Uterus (tissue), 4 donors: Measurements from ENCODE around the gene TUBB4B. TPM values are rescaled to one million over a fixed set of nuclear protein-coding genes. Genes with fewer than 3 reads are reported as not detected.

Experiments
- DNase-seq, 2 donors: peaks; one replicate each; pipeline ENCODE4 v3.0.0-alpha.2; 2019 to 2020
- H3K27ac ChIP-seq, 2 donors: fragments of 200-600 bp; sonication (generic); 1 replicate in 1 of 2; 2 replicates in 1 of 2; pipeline ENCODE4 v1.5.1; 2016 to 2018
- H3K27me3 ChIP-seq, 2 donors: fragments of 200-600 bp; sonication (generic); one replicate each; pipeline ENCODE4 v1.5.1; 2018 to 2019; ENCODE audit warnings: control low read depth in 1 of 2
- H3K36me3 ChIP-seq, 2 donors: fragments of 200-600 bp; sonication (generic); one replicate each; pipeline ENCODE4 v1.5.1; 2019; ENCODE audit warnings: control low read depth in 1 of 2
- H3K4me1 ChIP-seq, 2 donors: fragments of 200-600 bp; sonication (generic); one replicate each; pipeline ENCODE4 v1.5.1; 2018 to 2019; ENCODE audit warnings: control low read depth in 1 of 2
- H3K4me3 ChIP-seq, 2 donors: fragments of 200-600 bp; sonication (generic); 1 replicate in 1 of 2; 2 replicates in 1 of 2; pipeline ENCODE4 v1.5.1; 2018 to 2019; ENCODE audit warnings: mild to moderate bottlenecking in 1 of 2
- H3K9me3 ChIP-seq, 2 donors: fragments of 200-600 bp; sonication (generic); one replicate each; pipeline ENCODE4 v1.5.1; 2019; ENCODE audit warnings: control low read depth in 1 of 2
- CTCF ChIP-seq, 4 experiments: fragments of 200-600 bp in 2 of 4; fragments of 450-650 bp in 2 of 4; sonication (generic) in 2 of 4; IDR thresholded peaks; one replicate each; pipeline ENCODE4 v1.5.1; 2016 to 2019; ENCODE audit warnings: antibody characterized with exemption in 4 of 4, mild to moderate bottlenecking in 2 of 4, moderate library complexity in 1 of 4
- POLR2A ChIP-seq, 2 donors: fragments of 450-650 bp; IDR thresholded peaks; one replicate each; pipeline ENCODE4 v1.6.1; 2016; ENCODE audit warnings: antibody characterized with exemption in 2 of 2, mild to moderate bottlenecking in 1 of 2, moderate library complexity in 1 of 2
- intact Hi-C: fragments of 100-400 bp; cut with DNase I; formaldehyde crosslinking; loops from one replicate; pipeline ENCODE4 v1.15.1; 2023; ENCODE audit warnings: low total_unique reads
- total RNA-seq, 4 donors: library from RNA; depleted of rRNA in 3 of 4; stranded (reverse); fragments of >200 nt in 3 of 4; gene quantifications; one replicate each; pipeline versions ENCODE4 v1.1.0 to v1.2.4, GENCODE V29; 2014 to 2023
- donor health status: DM: yes; HTN: yes; CAD: no.

TUBB4B gene
- total RNA-seq, 4 donors from 2014 or later, result 91.5 to 174 (median 139) TPM

- TF ChIP-seq CTCF (IDR thresholded peaks at IDR 0.05) (no peak), POLR2A (IDR thresholded peaks at IDR 0.05) (no peak)
- DNase-seq, result no peak
- H3K4me3 ChIP-seq, result no peak overlapping the region
- H3K9me3 ChIP-seq, result no peaks in the 10 kb centered on the region
- H3K27ac ChIP-seq, result no peak overlapping the region
- intact Hi-C loops, result no loop called here
- no peaks in the 10 kb centered on the region for H3K36me3 ChIP-seq
- no peaks in the 10 kb centered on the region for H3K27me3 ChIP-seq
- H3K4me1 ChIP-seq, result peaks cover 8 to 19% of the 10 kb centered on the region in 2 donors
Measured at GRCh38 chr9:137194388-137194787, 46.7 kb upstream of the TUBB4B start.

DNA sequence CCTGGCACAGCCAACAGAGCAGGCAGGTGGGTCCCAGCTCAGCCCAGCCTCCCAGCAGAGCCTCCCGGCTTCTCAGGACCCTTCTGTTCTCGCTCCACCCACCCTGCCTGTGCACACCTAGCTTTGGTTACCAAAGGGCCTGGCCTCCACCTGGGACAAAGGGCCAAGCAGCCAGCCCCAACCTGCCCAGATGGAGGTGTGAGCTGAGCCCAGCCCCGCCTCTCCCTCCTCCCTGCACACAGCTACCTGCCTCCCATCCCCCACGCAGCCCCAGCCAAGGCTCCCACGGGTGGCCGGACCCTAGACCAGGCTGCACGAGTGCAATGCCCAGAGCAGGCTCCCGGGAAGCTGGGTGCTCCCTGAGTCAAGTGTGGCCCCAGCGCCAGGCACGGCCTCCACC lies 46.2 kb upstream of the TUBB4B start:
- no peaks in the 10 kb centered on the region for H3K36me3 ChIP-seq
- no peak overlapping the region for H3K4me3 ChIP-seq
- no peak for TF ChIP-seq POLR2A (IDR thresholded peaks at IDR 0.05)
- TF ChIP-seq CTCF (IDR thresholded peaks at IDR 0.05), result no peak
- peaks cover 8 to 19% of the 10 kb centered on the region in 2 donors for H3K4me1 ChIP-seq
- H3K27ac ChIP-seq, result no peak overlapping the region
- H3K9me3 ChIP-seq, result no peaks in the 10 kb centered on the region
- H3K27me3 ChIP-seq, result no peaks in the 10 kb centered on the region
- intact Hi-C loops, result no loop called here
- DNase-seq, result no peak

GRCh38 chr9:137195525-137196220 lies 45.4 kb upstream of the TUBB4B start:
- intact Hi-C loops, result no loop called here
- Histone ChIP-seq H3K36me3 (no peaks in the 10 kb centered on the region), H3K9me3 (no peaks in the 10 kb centered on the region), H3K4me1 (peaks cover 8 to 17% of the 10 kb centered on the region in 2 donors), H3K4me3 (no peak overlapping the region), H3K27ac (no peak overlapping the region), H3K27me3 (no peaks in the 10 kb centered on the region)
- no peak for DNase-seq
- TF ChIP-seq CTCF (IDR thresholded peaks at IDR 0.05) (no peak), POLR2A (IDR thresholded peaks at IDR 0.05) (no peak)

- H3K4me1 ChIP-seq, result peaks cover 8 to 17% of the 10 kb centered on the region in 2 donors
- DNase-seq, result no peak
- H3K4me3 ChIP-seq, result no peak overlapping the region
Measured at GRCh38 chr9:137198051-137198901, 42.8 kb upstream of the TUBB4B start.

More at GRCh38 chr9:137198051-137198901, 42.8 kb upstream of the TUBB4B start:
- TF ChIP-seq CTCF (IDR thresholded peaks at IDR 0.05), result no peak
- no peak for TF ChIP-seq POLR2A (IDR thresholded peaks at IDR 0.05)
- intact Hi-C loops, result no loop called here
- no peak overlapping the region for H3K27ac ChIP-seq
- H3K9me3 ChIP-seq, result no peaks in the 10 kb centered on the region
- no peaks in the 10 kb centered on the region for H3K27me3 ChIP-seq
- no peaks in the 10 kb centered on the region for H3K36me3 ChIP-seq
